VCaP (cell line): ENCODE data around the gene SLC22A12.
"Not testable (repeated sequence)": the region's sequence is repeated elsewhere in the genome, so short reads cannot be mapped to it uniquely, and the experiment has no call there.

Experiments
- H3K27ac ChIP-seq: fragments of 450-650 bp; 2 replicates; pipeline ENCODE4 v1.5.1; 2017
- TF ChIP-seq, protein P1 (sequence below): fragments of 450-650 bp; conservative IDR thresholded peaks from 2 replicates; pipeline ENCODE4 v1.5.1; 2017; ENCODE audit warnings: mild to moderate bottlenecking, moderate library complexity

The SLC22A12 gene

DNA sequence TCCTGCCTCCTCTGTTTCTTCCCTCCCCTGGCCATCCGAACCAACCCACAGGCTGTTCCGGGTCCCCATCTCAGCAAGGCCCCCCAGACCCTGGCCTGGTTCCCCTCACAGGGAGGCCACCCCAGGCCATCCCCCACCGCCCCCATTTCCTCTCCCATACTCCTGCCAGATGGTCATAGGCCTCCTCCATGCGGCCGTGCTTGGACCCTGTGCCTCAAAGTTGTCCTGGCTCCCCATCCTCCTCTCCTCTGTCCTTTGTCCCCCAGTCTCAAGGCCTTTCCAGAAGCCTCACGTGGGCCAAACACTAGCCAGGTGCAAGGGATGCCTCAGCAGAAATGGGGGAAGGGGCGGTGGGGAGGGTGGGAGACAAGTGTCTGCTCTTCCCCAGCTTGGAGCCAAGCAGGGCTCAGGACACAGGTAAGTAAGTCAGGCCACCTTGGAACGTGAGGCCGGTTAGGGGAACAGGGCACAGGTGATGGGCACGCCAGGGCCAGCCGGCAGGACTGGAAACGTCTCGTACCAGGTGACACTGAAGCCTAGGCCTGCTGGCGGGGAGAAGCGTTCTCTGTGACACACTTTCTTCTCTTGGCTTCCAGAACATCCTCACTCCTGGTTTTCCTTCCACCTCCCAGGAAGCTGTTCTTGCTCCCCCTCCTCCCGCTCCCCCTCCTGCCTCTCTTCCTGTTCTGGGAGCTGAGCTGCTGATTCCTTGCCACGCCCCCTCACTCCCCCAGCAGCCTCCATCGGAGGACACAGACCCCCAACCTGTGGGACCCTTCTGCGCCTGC lies 31.5 kb upstream of the SLC22A12 start:
- H3K27ac ChIP-seq: no peak overlapping the region
- TF ChIP-seq, protein P1, sequence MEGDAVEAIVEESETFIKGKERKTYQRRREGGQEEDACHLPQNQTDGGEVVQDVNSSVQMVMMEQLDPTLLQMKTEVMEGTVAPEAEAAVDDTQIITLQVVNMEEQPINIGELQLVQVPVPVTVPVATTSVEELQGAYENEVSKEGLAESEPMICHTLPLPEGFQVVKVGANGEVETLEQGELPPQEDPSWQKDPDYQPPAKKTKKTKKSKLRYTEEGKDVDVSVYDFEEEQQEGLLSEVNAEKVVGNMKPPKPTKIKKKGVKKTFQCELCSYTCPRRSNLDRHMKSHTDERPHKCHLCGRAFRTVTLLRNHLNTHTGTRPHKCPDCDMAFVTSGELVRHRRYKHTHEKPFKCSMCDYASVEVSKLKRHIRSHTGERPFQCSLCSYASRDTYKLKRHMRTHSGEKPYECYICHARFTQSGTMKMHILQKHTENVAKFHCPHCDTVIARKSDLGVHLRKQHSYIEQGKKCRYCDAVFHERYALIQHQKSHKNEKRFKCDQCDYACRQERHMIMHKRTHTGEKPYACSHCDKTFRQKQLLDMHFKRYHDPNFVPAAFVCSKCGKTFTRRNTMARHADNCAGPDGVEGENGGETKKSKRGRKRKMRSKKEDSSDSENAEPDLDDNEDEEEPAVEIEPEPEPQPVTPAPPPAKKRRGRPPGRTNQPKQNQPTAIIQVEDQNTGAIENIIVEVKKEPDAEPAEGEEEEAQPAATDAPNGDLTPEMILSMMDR: no peak

DNA sequence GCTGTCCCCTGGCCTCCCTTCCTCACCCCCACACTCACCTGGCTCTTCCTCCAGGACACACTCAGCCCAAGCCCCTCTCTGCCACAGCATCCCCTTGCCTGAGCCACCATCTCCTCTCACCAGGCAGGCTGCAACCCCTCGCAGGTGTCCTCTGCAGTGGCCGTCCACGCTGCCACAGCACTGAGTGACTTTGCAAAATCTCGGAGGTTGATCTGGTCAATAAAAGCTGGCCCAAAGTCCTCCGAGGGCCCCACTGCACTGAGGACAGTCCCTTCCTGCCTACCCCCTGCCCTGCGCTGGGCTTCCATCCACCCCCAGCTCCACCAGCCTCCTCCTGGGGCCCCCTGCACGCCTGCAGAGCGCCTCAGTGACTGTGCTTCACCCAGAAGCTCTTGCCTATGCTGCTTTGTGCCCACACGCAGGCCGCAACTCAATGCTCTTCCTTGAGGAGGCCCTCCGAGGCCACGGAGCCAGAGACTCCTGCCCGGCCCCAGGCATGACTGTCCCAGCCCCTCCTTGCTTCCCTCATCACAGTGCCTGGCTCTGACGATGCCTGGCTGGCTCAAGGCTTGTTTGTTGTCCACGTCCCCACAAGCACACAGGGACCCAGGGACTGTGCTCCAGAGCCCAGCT lies 30.8 kb upstream of the SLC22A12 start:
- no peak overlapping the region for H3K27ac ChIP-seq
- TF ChIP-seq, protein P1: no peak

DNA sequence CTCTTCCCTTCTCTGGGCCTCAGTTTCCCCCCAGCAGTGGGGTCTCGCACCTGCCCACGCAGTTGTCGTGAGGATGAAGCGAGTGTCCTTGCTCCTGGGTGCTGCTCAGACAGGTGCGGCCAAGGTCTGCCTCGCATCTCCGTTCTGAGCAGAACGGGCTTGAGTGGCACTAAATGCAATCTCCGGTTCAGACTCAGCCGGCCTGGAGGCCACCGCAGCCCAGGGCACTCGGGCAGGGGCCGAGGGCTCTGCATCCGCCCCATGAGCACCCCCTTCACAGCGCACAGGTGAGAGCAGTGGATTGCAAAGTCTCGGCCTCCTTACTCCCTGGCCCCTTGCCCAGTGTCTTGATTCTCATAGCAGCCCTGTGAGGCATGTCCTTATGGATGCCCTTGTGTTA lies 30.1 kb upstream of the SLC22A12 start:
- TF ChIP-seq, protein P1: no peak
- H3K27ac ChIP-seq: no peak overlapping the region

DNA sequence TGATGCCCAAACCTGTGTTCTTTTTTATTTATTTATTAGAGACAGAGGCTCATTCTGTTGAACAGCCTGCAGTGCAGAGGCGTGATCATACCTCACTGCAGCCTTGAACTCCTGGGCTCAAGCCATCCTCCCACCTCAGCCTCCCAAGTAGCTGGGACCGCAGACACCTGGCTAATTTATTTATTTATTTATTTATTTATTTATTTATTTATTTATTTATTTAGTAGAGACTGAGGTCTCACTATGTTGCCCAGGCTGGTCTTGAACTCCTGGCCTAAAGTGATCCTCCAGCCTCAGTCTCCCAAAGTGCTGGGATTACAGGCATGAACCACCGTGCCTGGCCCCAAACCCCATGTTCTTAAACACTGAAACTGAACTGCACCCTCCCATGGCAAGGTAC lies 29.6 kb upstream of the SLC22A12 start:
- H3K27ac ChIP-seq: not testable (repeated sequence)

DNA sequence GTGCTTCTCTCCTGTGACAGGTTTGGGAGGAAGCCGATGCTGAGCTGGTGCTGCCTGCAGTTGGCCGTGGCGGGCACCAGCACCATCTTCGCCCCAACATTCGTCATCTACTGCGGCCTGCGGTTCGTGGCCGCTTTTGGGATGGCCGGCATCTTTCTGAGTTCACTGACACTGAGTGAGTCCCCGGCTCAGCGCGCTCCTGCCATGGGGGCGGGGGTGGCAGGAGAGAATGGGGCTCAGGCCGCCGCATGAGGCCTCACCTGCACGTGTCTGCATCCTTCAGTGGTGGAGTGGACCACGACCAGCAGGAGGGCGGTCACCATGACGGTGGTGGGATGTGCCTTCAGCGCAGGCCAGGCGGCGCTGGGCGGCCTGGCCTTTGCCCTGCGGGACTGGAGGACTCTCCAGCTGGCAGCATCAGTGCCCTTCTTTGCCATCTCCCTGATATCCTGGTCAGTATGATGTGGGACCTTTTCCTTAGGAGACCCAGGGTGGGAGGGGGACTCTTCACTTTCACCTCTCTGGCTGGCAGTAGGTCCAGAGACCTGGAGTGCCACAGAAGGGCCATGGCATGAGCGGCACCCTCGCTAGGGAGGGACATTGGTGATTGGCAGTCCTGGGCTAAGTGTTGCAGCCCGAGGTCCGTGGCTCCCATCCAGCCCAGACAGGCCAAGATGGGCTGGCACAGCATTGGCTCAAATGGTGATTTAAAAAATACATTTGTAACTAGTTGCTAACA lies 28.9 kb upstream of the SLC22A12 start:
- H3K27ac ChIP-seq: no peak overlapping the region
- TF ChIP-seq, protein P1: no peak

DNA sequence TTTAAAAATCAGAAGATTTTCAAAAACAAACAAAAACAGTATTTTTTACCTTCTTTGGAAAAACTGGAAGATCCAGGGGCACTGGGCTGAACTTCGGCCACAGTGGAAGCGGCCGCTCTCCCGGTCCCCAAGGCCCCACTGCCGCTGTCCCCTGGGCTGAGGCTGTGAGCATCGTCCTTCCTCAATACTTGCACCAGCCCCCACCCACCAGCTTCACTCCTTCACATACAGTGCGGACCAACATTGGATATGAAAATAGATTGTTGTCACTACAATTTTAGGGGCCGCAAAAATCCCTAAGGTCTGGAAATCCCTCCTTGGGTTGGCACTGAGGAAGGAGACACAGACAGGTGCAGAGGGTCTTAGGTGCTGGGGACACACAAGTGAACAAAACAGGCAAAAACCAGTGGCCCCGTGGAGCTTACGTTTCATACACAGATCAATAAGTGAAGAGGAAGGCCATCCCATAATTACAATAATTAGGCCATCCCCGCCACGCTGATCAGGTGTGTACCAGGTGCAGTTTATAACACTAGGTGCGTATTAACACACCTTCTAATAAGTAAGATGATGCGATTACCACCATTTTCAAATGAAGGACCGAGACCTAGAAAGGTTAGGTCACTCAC lies 28.2 kb upstream of the SLC22A12 start:
- no peak overlapping the region for H3K27ac ChIP-seq
- TF ChIP-seq, protein P1: no peak

DNA sequence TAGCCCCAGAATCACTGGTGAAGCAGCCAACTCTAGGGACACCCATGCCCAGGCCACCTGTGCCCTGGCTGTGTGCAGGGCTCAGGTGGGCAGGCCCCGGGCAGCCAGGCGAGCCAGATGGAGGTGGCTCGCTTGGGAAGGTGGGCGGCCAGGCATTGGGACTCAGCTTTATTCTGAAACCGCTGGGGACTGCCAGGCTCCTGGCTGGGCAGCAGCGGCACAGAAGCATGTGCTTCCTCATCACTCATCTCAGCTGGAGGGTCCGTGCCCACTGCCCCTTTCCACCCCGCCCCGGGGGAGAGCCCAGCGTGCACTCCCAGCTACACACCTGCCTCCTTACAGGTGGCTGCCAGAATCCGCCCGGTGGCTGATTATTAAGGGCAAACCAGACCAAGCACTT lies 27.1 kb upstream of the SLC22A12 start:
- TF ChIP-seq, protein P1: no peak
- H3K27ac ChIP-seq: no peak overlapping the region
